Right lobe of liver (tissue), 4 donors: ENCODE results near the gene FBXO21.

Experiments used
- POLR2A ChIP-seq: fragments of 450-650 bp; IDR thresholded peaks from one replicate; pipeline ENCODE4 v1.6.1; 2017; ENCODE audit warnings: antibody characterized with exemption, mild to moderate bottlenecking
- TF ChIP-seq, protein P1 (sequence below), 4 donors: fragments of 200-600 bp in 3 of 4; fragments of 450-650 bp in 1 of 4; IDR thresholded peaks; one replicate each; pipeline versions ENCODE4 v1.5.1 to v1.8.0; 2016 to 2022; ENCODE audit warnings: antibody characterized with exemption in 4 of 4, mild to moderate bottlenecking in 2 of 4
- donor health status: DM: no; HTN: no; CAD: no.
- donor health status: DM: no; HTN: no; CAD: no.
- donor health status: DM: no; HTN: yes; CAD: no.

DNA sequence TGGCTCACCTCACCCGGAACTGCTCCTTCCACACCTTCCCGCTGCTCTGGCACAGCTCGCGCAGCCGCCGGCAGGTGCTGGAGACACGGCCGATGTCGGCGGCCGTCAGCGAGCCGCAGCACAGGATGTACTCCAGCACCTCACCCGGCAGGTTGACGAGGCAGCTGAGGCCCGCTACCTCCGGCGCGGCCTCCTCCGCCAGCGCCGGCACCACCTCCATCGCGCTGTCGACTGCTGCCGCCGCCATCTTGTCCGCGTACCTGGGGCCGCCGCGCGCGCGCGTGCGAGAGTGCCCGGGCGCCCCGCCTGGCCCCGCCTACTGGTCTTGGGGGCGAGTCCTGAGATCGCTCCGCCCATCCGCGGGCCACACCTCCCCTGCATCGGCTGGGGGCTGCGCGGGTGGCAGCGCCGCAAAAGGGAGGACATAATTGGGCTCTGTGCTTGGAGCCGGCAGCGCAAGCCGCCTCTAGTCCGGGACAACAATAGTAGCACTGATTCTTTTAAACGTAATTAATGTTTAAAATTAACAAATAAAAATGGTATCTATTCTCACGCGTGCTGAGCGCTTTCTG, at the start of gene FBXO21:
- TF ChIP-seq, protein P1, sequence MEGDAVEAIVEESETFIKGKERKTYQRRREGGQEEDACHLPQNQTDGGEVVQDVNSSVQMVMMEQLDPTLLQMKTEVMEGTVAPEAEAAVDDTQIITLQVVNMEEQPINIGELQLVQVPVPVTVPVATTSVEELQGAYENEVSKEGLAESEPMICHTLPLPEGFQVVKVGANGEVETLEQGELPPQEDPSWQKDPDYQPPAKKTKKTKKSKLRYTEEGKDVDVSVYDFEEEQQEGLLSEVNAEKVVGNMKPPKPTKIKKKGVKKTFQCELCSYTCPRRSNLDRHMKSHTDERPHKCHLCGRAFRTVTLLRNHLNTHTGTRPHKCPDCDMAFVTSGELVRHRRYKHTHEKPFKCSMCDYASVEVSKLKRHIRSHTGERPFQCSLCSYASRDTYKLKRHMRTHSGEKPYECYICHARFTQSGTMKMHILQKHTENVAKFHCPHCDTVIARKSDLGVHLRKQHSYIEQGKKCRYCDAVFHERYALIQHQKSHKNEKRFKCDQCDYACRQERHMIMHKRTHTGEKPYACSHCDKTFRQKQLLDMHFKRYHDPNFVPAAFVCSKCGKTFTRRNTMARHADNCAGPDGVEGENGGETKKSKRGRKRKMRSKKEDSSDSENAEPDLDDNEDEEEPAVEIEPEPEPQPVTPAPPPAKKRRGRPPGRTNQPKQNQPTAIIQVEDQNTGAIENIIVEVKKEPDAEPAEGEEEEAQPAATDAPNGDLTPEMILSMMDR (IDR thresholded peaks at IDR 0.05): no peak
- TF ChIP-seq POLR2A: peak; percentile 88
